H4 (cell line): ENCODE measurements around the gene NXF2B. TPM values are rescaled to one million over a fixed set of nuclear protein-coding genes. Genes with fewer than 3 reads are reported as not detected.
"Not testable (repeated sequence)": the region's sequence is repeated elsewhere in the genome, so short reads cannot be mapped to it uniquely, and the experiment has no call there.

Source experiments
- DNase-seq: peaks from one replicate; pipeline ENCODE4 v3.0.0-alpha.2; 2015; ENCODE audit warnings: low spot score
- total RNA-seq: library from RNA; depleted of rRNA; stranded (reverse); fragments of >200 nt; shearing (Covaris generic); gene quantifications from 2 replicates; pipeline ENCODE4 v1.2.3, GENCODE V29; 2014; rRNA removed

NXF2B gene
- 0.15 TPM in 1 of 2 replicates, not detected in the other for total RNA-seq

GRCh38 chrX:102439908-102440307 lies at the start of gene NXF2B:
NXF2B (minus strand) TSS chrX:102440008; CDS start chrX:102380036, 59,972 bp downstream.
- DNase-seq, result not testable (repeated sequence)

GRCh38 chrX:102478765-102479164 lies 39.0 kb upstream of the NXF2B start:
- not testable (repeated sequence) for DNase-seq

- not testable (repeated sequence) for DNase-seq
Measured at GRCh38 chrX:102471762-102472220, 32.0 kb upstream of the NXF2B start, which contains the start of gene TCP11X2. TCP11X2 (minus strand) TSS chrX:102471812.

GRCh38 chrX:102470215-102470614 lies 30.4 kb upstream of the NXF2B start:
- not testable (repeated sequence) for DNase-seq

GRCh38 chrX:102458615-102459014 lies 18.8 kb upstream of the NXF2B start:
- not testable (repeated sequence) for DNase-seq

- not testable (repeated sequence) for DNase-seq
Measured at GRCh38 chrX:102414493-102414892, 25.3 kb downstream of the NXF2B start.

GRCh38 chrX:102345916-102346315 lies 93.9 kb downstream of the NXF2B start:
- DNase-seq, result peak; percentile 13

- no peak for DNase-seq
Measured at GRCh38 chrX:102341867-102342266, 97.9 kb downstream of the NXF2B start.

GRCh38 chrX:102339312-102340298 lies 100.2 kb downstream of the NXF2B start:
- DNase-seq, result no peak

- no peak for DNase-seq
Measured at GRCh38 chrX:102338162-102338561, 101.6 kb downstream of the NXF2B start.

Other genes starting within 250 kb of the NXF2B start
- 0.06 TPM in 1 of 2 replicates, not detected in the other for gene TCP11X1, start 224.7 kb downstream of the NXF2B start, total RNA-seq
- gene NXF2, start 192.8 kb downstream of the NXF2B start, total RNA-seq, result 0.15 TPM in 1 of 2 replicates, not detected in the other
- gene TCP11X2, start 31.8 kb upstream of the NXF2B start, total RNA-seq, result 1.3 TPM in 1 of 2 replicates, not detected in the other
- 105 and 116 TPM in 2 replicates for gene TMSB15A, start 76.7 kb upstream of the NXF2B start, total RNA-seq
- 15.4 and 29.7 TPM in 2 replicates for gene ARMCX5, start 159.5 kb upstream of the NXF2B start, total RNA-seq
- 0.08 and 0.19 TPM in 2 replicates for gene GPRASP1, start 211.5 kb upstream of the NXF2B start, total RNA-seq